ENCODE measurements around the gene NNT. TPM values are rescaled to one million over a fixed set of nuclear protein-coding genes. Genes with fewer than 3 reads are reported as not detected.

The NNT gene
- total RNA-seq (100 to 1,000 TPM in 1 of 5 donors, 10 to 100 TPM in 3, 1 to 10 TPM in 1; 8.7 to 127 (median 39.8) TPM), polyA plus RNA-seq (10 to 100 TPM; 12.5 to 21.2 (median 13.8) TPM)
- long read RNA-seq, donor 1, full-length matches to known transcripts: 3 of 26 reads
- long read RNA-seq, donor 1, partial matches to known transcripts: 23 of 26 reads
- long read RNA-seq, donor 1, other reads (novel, unspliced or antisense): 0 of 26 reads
- long read RNA-seq, donor 2, full-length matches to known transcripts: 2 of 62 reads
- long read RNA-seq, donor 2, partial matches to known transcripts: 60 of 62 reads
- long read RNA-seq, donor 2, other reads (novel, unspliced or antisense): 0 of 62 reads
- long read RNA-seq, donor 3, full-length matches to known transcripts: 7 of 34 reads
- long read RNA-seq, donor 3, partial matches to known transcripts: 20 of 34 reads
- long read RNA-seq, donor 3, other reads (novel, unspliced or antisense): 7 of 34 reads
- long read RNA-seq, donor 4: 0 reads
- long read RNA-seq, donor 5, full-length matches to known transcripts: 6 of 29 reads
- long read RNA-seq, donor 5, partial matches to known transcripts: 23 of 29 reads
- long read RNA-seq, donor 5, other reads (novel, unspliced or antisense): 0 of 29 reads
- long read RNA-seq, donor 6, full-length matches to known transcripts: 11 of 166 reads
- long read RNA-seq, donor 6, partial matches to known transcripts: 155 of 166 reads
- long read RNA-seq, donor 6, other reads (novel, unspliced or antisense): 0 of 166 reads
- long read RNA-seq, donor 7, partial matches to known transcripts: 12 of 13 reads
- long read RNA-seq, donor 7, other reads (novel, unspliced or antisense): 0 of 13 reads
- long read RNA-seq, donor 8, full-length matches to known transcripts: 10 of 61 reads
- long read RNA-seq, donor 8, partial matches to known transcripts: 51 of 61 reads
- long read RNA-seq, donor 8, other reads (novel, unspliced or antisense): 0 of 61 reads
- long read RNA-seq, donor 9, full-length matches to known transcripts: 3 of 18 reads
- long read RNA-seq, donor 9, partial matches to known transcripts: 15 of 18 reads
- long read RNA-seq, donor 9, other reads (novel, unspliced or antisense): 0 of 18 reads
- long read RNA-seq, donor 10: 0 reads

- WGBS, 5 donors: 0 to 1% (median 0%) methylated on average over 32 to 60 of the region's 60 CpGs
- Histone ChIP-seq H3K27ac (peak within 1 kb of the TSS; percentile 85 to 93 (median 88)), H3K27me3 (no peaks in the 10 kb centered on the region), H3K4me3 (peak within 1 kb of the TSS; percentile 67 to 93 (median 84)), H3K9me3 (no peaks in the 10 kb centered on the region), H3K4me1 (peaks cover 8 to 43% (median 20%) of the 10 kb centered on the region in 4 donors), H3K36me3 (peaks cover 0 to 7% (median 0%) of the 10 kb centered on the region in 4 donors)
- DNase-seq: peak; percentile 78 to 92
- intact Hi-C loops (cut with DNase I; ENCODE audit: low total_unique reads): no loop called here
- TF ChIP-seq CTCF (IDR thresholded peaks at IDR 0.05): no peak
- peak in 2 of 3 donors; percentile 35 to 63 for TF ChIP-seq POLR2AphosphoS5 (IDR thresholded peaks at IDR 0.05)
Measured at GRCh38 chr5:43602461-43603343, at the start of gene NNT. Gene NNT (plus strand): TSS chr5:43603180. CDS start chr5:43609196, 6,016 bp downstream.

- peaks cover 28 to 70% (median 47%) of the 10 kb centered on the region in 4 donors for H3K4me1 ChIP-seq
- H3K27ac ChIP-seq: no peak overlapping the region
- peaks cover 5 to 48% (median 45%) of the 10 kb centered on the region in 4 donors for H3K36me3 ChIP-seq
- no peaks in the 10 kb centered on the region for H3K9me3 ChIP-seq
- intact Hi-C loops (cut with DNase I; ENCODE audit: low total_unique reads): no loop called here
- no peaks in the 10 kb centered on the region for H3K27me3 ChIP-seq
- no peak for DNase-seq
- H3K4me3 ChIP-seq: no peak overlapping the region
- TF ChIP-seq EP300 (IDR thresholded peaks at IDR 0.05) (no peak), CTCF (IDR thresholded peaks at IDR 0.05) (no peak), POLR2A (IDR thresholded peaks at IDR 0.05) (no peak), POLR2AphosphoS5 (IDR thresholded peaks at IDR 0.05) (no peak)
- 43 to 59% (median 55%) methylated on average over 2 of the region's 2 CpGs for WGBS, 5 donors
Measured at GRCh38 chr5:43553381-43553780, 49.6 kb upstream of the NNT start.

GRCh38 chr5:43554497-43554896, 48.5 kb upstream of the NNT start:
- peaks cover under 1 to 40% (median 34%) of the 10 kb centered on the region in 4 donors for H3K36me3 ChIP-seq
- H3K4me3 ChIP-seq: peak overlapping the region in 1 of 4 donors; percentile 82
- no peak for DNase-seq
- H3K9me3 ChIP-seq: no peaks in the 10 kb centered on the region
- intact Hi-C loops (cut with DNase I; ENCODE audit: low total_unique reads): no loop called here
- WGBS, 5 donors: 62 to 79% (median 76%) methylated on average over 1 of the region's 1 CpG
- no peaks in the 10 kb centered on the region for H3K27me3 ChIP-seq
- TF ChIP-seq POLR2AphosphoS5 (IDR thresholded peaks at IDR 0.05) (no peak), POLR2A (IDR thresholded peaks at IDR 0.05) (no peak), CTCF (IDR thresholded peaks at IDR 0.05) (no peak), EP300 (IDR thresholded peaks at IDR 0.05) (no peak)
- H3K27ac ChIP-seq: no peak overlapping the region
- peaks cover 28 to 63% (median 45%) of the 10 kb centered on the region in 4 donors for H3K4me1 ChIP-seq
